DLD1 (cell line): Measurements from ENCODE around the gene DMBT1.

Experiments used
- in situ Hi-C: cut with HindIII; loops from 2 replicates; pipeline ENCODE4 v1.10.0; 2017; ENCODE audit warnings: low sequenced_read_pairs

DMBT1 gene

DNA sequence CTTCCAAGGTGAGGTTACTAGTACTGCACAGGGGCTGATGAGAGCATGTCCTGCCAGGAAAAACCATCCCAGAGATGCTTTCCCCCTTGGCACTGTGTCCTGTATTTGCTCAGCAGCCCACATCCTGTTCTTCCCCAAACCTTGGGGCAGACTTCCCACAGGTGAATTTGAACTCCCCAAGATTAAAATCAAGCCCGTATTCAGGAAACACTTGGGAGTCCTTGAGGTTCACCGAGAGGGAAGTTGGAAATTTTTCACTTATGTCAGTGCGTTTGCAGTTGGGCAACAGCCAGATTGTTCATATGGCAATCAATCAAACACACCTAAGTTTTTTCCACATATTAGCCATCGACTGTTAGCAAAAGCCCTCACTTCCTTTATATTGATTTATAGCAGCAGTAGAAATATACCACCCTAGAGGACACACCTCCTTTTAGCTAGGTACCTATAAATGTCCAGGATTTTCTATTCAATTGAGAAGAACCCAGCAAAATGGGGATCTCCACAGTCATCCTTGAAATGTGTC lies at the start of gene DMBT1:
DMBT1 (plus strand) TSS at position 476 of the 526 bp plus-strand sequence; CDS start at position 493, 17 bp downstream.
- in situ Hi-C loops, result no loop called here

GRCh38 chr10:122513053-122513452 lies 47.5 kb upstream of the DMBT1 start:
- in situ Hi-C loops, result no loop called here

GRCh38 chr10:122514045-122514840 lies 46.3 kb upstream of the DMBT1 start:
- in situ Hi-C loops, result no loop called here

GRCh38 chr10:122515022-122515424 lies 45.5 kb upstream of the DMBT1 start:
- in situ Hi-C loops, result no loop called here

GRCh38 chr10:122515588-122516231 lies 44.8 kb upstream of the DMBT1 start:
- in situ Hi-C loops, result no loop called here

DNA sequence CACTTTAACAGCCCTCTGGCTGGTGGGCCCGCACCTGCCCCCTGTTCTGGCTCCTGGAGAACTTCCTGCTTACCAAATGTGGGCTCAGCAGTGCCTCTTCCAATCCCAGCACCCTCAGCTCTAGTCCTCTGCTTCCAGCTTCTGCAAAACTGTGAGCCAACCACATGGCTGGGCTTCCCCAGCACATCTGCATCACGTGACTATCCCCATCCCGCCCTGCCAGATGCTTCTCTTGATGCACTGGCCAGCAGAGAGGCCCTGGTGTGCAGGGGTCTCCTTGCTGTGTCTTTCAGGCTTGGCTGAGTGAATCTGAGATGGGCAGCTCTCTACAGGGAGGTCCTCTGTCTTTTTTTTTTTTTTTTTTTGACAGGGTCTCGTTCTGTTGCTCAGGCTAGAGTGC lies 43.8 kb upstream of the DMBT1 start:
- in situ Hi-C loops, result no loop called here

- in situ Hi-C loops, result no loop called here
These were observed 41.4 kb upstream of the DMBT1 start for GRCh38 chr10:122519144-122519543.

DNA sequence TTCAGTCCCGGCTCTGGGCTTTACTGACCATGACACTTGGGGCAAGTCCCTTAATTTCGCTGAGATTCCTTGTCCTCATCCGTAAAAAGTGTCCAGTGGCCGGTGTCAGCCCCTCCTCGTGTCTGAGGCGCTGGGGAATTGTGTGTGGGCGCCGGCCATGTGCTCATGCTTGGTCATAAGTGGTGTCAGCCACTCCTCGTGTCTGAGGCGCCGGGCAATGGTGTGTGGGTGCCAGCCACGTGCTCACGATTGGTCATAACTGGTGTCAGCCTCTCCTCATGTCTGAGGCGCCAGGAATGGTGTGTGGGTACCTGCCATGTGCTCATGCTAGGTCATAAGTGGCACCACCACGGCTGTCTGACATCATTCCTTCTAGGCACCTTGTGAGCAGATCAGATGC lies 40.7 kb upstream of the DMBT1 start:
- in situ Hi-C loops, result no loop called here

DNA sequence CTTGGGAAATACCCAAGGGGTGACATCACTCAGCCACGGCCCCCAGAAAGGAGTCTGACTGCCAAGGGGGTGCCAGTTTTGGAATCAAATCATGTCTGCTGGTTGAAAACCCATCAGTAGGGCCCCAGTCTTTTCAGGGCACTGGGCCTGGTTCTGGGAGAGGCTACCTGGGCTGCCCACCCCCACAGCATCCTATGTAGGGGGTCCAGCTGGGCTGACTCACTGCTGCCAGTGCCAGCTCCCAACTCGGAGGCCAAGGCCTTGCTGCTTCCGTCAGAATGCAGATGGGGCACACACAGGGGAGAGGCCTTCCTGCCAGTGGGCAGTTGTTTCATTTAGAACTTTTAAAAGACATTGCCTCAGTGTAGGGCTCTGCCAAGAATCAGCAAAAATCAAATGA lies 39.5 kb upstream of the DMBT1 start:
- in situ Hi-C loops, result no loop called here

- in situ Hi-C loops, result no loop called here
These were observed 35.7 kb upstream of the DMBT1 start for GRCh38 chr10:122524811-122525210.

DNA sequence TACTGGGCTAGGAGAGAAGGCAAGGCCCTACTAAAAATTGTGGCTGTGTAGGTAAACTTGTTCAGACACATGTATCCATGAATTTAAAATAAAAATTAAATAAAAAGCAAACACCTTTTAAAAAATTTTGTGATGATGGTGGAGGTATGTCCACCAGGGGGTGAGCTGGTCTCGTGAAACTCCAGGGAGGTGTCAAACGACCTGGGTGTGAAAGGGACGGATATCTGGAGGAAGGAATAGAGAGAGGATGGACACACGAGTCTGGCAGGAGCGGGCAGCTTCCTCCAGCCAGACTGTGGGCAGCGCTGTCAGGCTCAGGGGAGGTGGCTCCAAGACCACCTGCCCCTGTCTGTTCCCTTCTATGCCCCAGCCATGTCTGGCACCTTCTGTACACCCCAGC lies 34.8 kb upstream of the DMBT1 start:
- in situ Hi-C loops, result no loop called here

DNA sequence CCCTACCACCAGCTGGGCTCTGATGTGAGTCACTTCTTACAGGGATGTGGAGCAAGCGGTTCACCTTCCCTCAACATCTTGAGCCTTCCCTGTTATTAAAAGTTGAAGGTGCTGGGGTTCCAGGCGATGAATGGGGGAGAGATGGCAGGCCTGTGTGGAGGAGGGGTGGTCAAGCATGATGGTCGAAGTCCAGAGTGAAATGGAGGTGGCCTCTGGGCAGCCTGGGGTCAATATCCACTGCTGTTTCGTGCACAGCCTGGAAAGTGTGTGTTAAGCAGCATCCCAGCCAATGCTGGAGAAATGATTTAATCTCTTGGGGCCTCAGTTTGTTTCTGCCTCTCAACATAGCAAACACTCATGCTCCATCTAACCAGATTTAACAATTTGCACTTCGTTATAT lies 33.7 kb upstream of the DMBT1 start:
- in situ Hi-C loops, result no loop called here

GRCh38 chr10:122530177-122530576 lies 30.4 kb upstream of the DMBT1 start:
- in situ Hi-C loops, result no loop called here

DNA sequence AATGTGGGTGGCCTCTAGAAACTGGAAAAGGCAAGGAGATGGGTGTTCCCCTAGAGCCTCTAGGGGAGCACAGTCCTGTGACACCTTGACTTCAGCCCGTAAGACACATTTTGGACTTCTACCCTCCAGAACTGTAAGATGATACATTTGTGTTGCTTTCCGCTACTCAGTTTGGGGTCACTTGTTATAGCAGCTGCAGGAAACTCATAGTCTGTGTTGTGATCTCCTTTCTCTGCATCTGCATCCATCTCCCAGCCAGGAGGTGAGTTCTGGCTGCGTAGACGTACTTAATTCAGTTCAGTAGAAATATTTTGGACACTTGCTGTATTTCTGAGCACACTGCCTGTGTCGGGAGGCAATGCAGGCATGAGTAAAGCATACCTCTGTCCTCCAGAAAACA lies 29.3 kb upstream of the DMBT1 start:
- in situ Hi-C loops, result no loop called here

GRCh38 chr10:122531939-122532338 lies 28.6 kb upstream of the DMBT1 start:
- in situ Hi-C loops, result no loop called here

DNA sequence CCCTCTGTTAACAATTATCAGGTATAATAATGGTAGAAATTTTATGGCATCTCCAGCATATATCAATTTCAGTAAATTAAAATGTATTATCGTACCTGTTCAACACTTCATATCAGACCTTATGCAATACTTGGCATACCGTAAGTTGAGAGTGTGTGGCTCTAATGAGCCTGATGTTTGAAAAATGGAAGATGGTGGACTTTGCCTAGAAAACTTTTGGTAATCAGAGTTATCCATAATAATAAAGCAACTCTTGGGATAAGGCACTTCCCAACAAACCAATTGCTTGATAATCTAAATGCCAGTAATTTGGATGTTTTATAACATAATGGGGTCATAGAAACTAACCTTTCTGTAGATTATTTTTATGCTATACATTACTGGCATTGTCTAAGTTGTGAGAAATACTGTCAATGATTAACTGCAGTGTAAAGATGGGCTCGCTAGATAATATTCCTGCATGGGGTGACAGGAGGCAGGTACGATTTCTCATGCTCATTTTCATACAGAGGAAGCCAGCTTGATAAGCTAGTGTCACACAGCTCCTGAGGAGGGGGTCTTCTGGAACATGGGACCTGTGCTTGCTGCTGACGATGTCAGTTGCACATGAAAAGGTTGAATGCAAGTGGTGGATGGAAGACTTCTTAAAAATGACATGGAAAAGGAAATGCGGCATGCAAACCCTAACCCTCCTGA lies 27.8 kb upstream of the DMBT1 start:
- in situ Hi-C loops, result no loop called here

GRCh38 chr10:122537545-122537944 lies 23.0 kb upstream of the DMBT1 start:
- in situ Hi-C loops, result no loop called here

DNA sequence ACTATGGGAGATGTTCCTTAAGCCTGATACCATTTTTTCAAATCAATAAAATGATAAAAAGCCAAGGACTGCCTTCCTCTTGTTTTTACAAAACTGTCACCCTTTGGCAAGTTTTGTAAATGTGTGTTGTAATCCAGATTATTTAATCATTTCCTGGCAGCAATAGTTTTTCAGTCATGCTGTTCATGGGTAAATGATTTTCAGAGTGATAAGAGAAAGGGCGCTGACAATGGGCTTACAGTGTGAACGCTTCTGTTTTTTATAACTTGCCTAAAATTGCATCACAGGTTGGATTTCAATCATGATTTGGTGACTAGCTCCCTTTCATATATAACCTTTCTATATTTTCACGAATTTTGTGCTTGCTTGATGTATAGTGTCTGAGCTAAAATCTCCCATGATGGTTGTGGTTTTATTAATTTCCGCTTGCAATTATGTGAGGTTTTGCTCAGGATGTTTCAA lies 19.0 kb upstream of the DMBT1 start:
- in situ Hi-C loops, result no loop called here

GRCh38 chr10:122543676-122544445 lies 16.7 kb upstream of the DMBT1 start:
- in situ Hi-C loops, result no loop called here

GRCh38 chr10:122544493-122544892 lies 16.1 kb upstream of the DMBT1 start:
- in situ Hi-C loops, result no loop called here

DNA sequence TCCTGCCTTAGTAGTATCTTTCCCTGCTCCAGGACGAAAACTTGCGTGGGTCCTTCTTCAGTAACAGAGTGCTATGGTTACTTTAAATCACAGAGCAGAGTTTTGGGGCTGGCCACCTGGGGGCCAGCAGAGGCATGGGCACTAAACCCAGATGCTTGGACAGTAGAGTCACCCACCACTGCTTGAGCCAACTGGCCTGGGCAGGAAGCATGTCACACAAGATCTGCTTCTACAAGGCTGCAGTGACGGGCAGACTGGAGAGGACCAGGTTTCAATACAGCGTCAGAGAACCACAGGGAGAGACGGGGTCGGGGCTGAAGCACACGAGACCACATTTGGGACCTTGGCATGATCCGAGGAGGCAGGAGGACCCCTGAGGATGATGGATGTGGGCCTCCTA lies 14.3 kb upstream of the DMBT1 start:
- in situ Hi-C loops, result no loop called here
